GM18502 (cell line): ENCODE measurements around the gene ATOSB.
"Not testable (repeated sequence)": the region's sequence is repeated elsewhere in the genome, so short reads cannot be mapped to it uniquely, and the experiment has no call there.

Source experiments
- ATAC-seq: cut with Tn5 transposase; IDR thresholded peaks from one replicate; pipeline ENCODE4 v1.9.1; 2021; ENCODE audit warnings: mild to moderate bottlenecking; ENCODE audit not compliant: unreplicated experiment, poor library complexity

ATOSB gene, protein sequence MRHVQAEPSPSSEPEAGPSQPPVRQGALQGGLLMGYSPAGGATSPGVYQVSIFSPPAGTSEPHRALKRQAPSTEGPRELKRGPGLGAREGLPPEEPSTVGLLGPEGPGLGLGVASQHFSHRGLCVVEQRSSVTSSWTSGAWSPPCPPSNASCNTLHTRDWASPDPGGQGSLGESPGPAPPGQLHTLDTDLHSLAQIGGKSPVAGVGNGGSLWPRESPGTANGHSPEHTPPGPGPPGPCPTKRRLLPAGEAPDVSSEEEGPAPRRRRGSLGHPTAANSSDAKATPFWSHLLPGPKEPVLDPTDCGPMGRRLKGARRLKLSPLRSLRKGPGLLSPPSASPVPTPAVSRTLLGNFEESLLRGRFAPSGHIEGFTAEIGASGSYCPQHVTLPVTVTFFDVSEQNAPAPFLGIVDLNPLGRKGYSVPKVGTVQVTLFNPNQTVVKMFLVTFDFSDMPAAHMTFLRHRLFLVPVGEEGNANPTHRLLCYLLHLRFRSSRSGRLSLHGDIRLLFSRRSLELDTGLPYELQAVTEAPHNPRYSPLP

GRCh38 chr9:35115680-35116538 is at the start of gene ATOSB:
Gene ATOSB (minus strand): TSS chr9:35115862. CDS start chr9:35108274, 7,588 bp downstream.
- ATAC-seq, result peak; percentile 62

GRCh38 chr9:35164711-35165110 is 49.0 kb upstream of the ATOSB start:
- no peak for ATAC-seq

DNA sequence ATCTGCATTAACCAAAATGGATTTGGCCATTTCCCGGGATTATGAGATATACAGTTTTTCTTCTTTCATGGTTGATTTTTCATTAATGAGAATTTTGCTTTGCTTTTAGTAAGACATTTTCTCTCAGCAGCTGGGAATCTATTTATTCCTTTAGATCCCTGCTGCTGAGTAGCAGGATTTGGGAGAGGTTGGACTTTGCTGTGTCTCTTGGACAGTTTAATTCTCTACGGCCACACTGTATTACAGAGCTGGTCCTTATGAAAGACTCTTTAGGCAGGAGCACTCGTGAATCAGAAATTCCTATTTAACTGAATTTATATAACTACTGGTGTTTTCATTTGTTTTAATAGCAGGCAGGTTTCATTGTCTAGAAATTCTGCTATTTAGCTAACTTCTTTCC is 47.8 kb upstream of the ATOSB start:
- no peak for ATAC-seq

- no peak for ATAC-seq
Measured at GRCh38 chr9:35162605-35163315, 47.1 kb upstream of the ATOSB start.

DNA sequence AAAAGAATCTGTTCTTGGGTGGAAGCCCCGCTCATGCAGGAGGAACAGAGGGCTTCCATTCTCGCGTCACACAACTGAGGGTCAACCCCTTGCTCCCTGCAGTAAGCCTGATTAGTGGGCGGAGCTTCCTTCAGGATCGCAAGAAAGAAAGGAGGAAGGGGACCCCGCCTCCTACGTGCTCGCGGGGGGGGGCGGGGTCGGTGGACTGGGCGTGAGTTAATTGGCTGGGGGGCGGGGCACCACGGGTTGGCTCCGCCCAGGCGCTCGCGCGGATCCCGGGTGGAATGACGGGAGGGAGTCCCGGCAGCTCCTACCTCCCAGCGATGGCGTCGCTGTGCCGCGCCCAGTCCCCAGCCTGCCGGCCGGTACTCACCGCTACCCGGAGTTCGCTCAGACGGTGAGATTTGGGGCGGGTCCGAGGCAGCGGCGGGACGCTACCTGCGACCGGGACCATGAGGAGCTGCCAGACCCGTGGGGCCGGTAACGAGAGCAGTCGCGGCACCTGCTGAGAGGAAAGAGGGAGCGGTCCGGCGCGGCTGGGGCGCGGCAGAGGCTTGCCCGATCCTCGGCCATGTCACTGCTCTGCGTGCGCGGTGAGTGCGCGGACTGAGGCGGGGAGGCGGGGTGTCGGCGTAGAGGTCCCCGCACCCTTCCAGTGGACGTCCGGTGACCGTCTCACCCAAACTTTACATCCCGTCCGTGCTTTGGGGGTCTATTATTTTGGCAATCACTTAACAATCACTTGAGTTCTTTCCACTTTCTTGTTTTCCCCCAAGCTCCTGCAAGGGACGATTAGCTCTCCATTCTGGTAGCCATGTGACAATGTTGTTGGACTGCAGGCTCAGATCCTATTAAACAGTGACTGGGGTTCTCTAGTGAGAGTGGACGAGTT is 46.3 kb upstream of the ATOSB start, which contains the start of gene UNC13B:
TSS of gene UNC13B (plus strand) at position 297 of the 892 bp plus-strand sequence. CDS start at position 572, 275 bp downstream.
- peak; percentile 77 for ATAC-seq

- no peak for ATAC-seq
Measured at GRCh38 chr9:35158501-35159280, 43.0 kb upstream of the ATOSB start.

- ATAC-seq, result not testable (repeated sequence)
Measured at GRCh38 chr9:35157836-35158235, 42.2 kb upstream of the ATOSB start.

GRCh38 chr9:35156781-35157180 is 41.1 kb upstream of the ATOSB start:
- ATAC-seq, result no peak

GRCh38 chr9:35152926-35153325 is 37.3 kb upstream of the ATOSB start:
- no peak for ATAC-seq

GRCh38 chr9:35147941-35148563 is 32.4 kb upstream of the ATOSB start:
- ATAC-seq, result not testable (repeated sequence)

- no peak for ATAC-seq
Measured at GRCh38 chr9:35142037-35142436, 26.4 kb upstream of the ATOSB start.

DNA sequence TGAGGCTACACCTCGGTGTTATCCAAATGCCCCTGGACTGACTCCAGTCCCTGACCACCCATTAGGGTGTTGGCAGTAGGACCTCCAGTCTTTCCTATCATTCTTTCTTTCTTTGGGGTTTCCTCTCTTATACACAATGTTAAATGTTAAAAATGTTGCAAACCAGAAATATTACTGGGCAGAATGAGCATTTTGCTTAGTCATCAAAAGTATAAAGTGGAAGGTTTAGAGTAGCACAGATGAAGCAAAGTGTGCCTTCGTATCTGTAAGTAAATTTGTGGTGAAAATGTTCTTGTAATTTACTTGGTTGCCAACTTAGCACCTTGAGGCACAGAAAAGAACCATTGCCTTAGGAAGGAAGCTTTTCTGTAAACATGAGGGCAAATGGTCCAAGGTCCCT is 24.4 kb upstream of the ATOSB start:
- ATAC-seq, result no peak

- no peak for ATAC-seq
Measured at GRCh38 chr9:35136866-35137265, 21.2 kb upstream of the ATOSB start.

GRCh38 chr9:35135988-35136387 is 20.3 kb upstream of the ATOSB start:
- ATAC-seq, result no peak

DNA sequence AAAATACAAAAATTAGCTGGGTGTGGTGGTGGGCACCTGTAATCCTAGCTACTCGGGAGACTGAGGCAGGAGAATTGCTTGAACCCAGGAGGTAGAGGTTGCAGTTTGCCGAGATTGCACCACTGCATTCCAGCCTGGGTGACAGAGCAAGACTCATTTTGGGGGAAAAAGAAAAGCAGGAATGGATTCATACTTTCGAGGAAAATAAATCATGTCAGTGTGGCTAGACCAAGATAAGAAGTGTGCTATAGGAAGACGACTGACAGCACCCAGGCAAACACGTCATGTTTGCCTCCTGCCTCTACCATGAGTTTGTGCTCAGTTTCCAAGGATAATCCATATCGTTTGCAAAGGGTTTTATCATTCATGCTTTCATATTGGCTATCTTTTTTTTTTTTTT is 19.3 kb upstream of the ATOSB start:
- ATAC-seq, result no peak

GRCh38 chr9:35116898-35117551 is 1.4 kb upstream of the ATOSB start:
- ATAC-seq, result peak; percentile 56

DNA sequence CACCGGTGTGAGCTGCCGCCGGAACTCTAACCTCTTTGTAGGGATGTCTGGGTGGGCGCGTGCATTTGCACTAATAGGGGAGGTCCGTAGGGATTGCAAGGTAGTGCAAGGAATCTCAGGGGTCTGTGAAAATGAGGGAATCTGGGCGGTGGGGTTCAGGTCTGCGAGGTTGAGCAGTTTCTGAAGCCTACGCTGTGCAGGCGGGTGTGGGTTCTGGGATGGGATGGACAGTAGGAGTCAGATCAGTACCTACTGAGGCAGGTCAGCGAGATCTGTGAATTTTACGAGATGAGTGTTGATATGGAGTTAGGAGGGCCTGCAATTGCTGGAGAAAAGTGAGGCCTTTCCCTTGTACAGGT is 856 bp upstream of the ATOSB start:
- no peak for ATAC-seq
